Endothelial cell of hepatic sinusoid (primary cell): ENCODE data around the gene CFAP92.

Experiments
- in situ Hi-C: cut with HindIII; loops from 2 replicates; pipeline ENCODE4 v1.10.0; 2017; ENCODE audit warnings: low sequenced_read_pairs

Gene CFAP92

DNA sequence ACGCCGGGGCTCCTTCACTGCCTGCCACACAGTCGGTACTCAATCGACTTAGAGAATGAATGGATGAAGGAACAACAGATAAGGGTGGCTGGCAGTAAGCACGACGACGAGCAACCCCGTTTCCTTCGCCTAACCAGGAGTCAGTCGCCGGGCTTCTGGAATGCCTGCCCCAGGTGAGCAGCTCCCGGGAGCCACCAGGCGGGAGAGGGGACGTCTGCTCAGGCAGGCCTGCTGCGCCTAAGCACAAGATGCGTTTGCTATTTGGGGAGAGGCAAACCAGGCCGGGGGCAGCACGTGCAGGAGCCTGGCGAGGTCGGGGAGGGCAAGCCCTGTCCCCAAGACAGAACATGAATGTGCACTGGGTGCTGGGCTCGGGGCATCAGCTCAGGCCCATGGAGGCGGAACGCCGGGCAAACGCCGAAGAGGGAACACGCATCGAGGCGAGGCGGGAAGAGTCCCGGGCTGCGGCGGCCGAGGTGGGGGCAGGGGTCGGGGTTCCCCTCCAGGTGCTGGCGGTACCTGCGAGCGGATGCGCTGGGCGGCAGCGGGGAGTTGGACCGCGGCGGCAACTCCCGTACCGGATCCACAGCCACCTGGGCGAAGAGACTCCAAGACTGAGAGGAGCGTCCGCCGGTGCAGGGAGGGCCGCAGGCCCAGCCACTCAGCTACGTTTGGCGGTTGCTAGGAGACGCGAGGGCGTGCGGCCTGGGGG is at the start of gene CFAP92:
Gene CFAP92, minus strand, starts transcription at position 616 of the 712 bp plus-strand sequence. CDS start 772 bp downstream, outside the sequence.
- in situ Hi-C loops = loop anchor here (5.0 to 10.0 kb wide), 2 partner anchors 76 to 241 kb away; no protein-coding TSS in a partner anchor

DNA sequence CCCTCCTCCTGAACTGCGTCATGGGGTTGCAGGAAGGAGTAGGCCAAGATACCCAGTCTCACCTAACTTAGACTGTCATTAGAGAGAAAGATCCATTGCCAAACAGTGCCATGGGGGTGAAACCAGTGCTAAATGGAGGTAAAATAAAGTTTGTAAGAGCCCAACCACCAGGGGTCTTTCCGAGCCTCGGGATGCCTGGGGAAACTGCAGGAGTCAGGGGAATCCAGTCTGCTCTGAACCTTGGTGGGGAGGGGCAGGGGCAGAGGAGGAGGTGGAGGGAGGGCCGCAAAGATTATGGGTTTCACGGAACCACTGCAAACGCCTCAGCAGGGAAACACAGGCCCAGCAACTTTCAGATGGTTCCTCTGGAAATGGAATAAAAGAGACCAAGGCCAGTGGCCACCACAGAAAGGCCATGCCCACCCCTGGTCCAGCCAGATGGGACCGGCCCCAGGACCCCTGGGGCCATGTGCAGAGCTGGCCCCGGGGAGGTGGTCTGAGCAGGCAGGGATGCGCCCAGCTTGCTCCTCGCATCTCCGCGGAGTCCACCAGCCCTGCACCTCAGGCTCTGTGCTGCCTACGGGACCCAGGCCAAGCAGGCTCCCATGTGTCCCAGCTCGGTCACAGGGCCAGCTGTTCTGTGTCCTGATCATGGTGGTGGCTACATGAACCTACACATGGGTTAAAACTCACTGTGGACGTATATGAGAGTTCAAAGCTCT is 46.9 kb upstream of the CFAP92 start:
- in situ Hi-C loops = no loop called here

- in situ Hi-C loops = no loop called here
Observed at GRCh38 chr3:129040039-129040336, 46.1 kb upstream of the CFAP92 start.

DNA sequence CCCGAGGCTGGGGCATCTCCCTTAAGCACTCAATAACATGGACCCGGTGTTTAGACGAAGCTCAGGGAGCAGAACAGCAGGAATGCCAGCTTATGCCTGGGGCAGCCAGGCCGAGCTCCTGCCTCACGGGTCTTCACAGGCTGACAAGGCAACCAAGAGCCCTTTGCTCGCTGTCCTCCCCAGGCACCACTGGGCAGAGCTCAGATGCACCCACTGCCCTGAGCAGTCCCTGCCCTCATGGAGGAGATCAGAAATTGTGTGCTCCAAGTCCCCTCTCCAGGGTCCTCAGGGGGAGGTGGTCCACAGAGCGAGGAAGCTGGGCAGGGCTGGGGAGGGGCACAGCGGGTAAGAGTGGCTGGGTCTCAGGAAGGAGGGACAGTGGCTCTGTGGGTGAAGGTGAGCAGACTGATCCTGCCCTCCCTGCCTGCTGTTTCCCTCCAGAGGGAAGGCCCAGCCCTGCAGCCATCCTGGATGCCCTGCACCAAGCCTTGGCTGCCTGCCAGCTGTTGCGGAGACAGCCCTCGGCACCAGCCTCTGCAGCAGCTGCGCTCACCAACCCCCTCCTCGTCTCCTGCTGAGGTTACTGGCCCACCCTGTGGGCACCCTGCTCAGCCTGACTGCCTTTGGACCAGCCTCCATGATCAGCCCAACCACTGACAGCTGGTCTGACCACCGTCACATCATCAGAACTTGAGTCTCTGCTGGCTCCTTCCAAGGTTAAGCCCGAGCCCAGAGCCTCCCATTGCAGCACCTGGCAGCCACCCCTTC is 45.6 kb upstream of the CFAP92 start:
- in situ Hi-C loops = no loop called here

- in situ Hi-C loops = no loop called here
Observed at GRCh38 chr3:129038121-129038855, 44.4 kb upstream of the CFAP92 start.

DNA sequence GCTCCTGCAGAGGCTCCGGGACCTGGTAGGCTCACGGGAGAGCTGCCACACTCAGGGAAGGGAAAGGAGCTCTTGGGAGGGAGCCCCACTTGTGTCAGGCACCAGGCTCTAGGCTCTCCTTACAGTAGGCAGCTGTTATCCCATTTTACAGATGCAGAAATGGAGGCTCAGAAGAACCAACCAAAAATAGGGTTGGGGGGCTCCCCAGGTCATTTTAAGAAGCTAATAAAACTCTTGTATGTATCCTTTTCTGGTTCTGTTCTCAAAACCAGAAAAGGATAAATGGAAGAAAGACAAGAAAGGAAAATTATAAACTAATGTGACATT is 43.2 kb upstream of the CFAP92 start:
- in situ Hi-C loops = no loop called here

DNA sequence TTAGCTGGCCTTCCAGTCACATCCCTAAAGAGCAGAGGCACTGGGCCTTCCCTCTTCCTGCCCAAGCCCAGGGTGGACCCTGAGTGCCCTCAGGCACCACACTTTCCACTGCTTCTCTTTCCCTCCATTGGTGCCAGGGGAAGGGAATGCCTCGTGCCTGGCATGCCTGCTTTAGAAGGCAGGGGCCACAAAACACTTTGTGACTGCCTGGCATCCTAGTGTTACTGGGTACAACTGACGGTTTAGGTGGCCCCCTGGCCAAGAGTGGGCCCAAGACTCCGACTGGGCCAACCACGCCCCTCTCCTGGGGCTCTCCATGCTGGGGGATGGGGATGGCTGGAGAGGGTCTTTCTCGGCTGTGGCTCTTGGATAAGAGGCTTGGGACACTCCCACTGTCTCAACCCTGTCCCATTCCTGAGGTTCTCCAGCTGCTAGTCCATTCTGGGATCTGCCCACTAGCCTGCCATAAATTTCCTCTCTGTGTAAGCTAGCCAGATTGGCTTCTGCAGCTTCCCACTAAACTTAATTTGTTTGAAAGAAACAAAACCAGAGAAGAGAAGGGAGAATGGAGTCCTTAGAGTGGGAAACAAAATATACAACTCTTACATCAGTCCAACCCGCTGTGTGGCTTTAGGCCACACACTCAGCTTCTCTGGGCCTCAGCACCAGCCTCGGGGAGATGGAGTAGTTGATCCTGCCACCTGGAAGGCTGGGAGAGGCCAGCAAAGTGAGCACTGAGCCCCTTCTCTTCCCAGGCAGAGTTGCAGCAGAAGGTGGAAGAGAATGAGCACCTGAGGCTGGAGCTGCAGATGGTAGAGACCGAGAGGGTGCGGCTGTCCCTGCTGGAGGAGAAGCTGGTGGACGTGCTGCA is 42.6 kb upstream of the CFAP92 start:
- in situ Hi-C loops = no loop called here

- in situ Hi-C loops = no loop called here
Observed at GRCh38 chr3:129035360-129036221, 41.7 kb upstream of the CFAP92 start.

DNA sequence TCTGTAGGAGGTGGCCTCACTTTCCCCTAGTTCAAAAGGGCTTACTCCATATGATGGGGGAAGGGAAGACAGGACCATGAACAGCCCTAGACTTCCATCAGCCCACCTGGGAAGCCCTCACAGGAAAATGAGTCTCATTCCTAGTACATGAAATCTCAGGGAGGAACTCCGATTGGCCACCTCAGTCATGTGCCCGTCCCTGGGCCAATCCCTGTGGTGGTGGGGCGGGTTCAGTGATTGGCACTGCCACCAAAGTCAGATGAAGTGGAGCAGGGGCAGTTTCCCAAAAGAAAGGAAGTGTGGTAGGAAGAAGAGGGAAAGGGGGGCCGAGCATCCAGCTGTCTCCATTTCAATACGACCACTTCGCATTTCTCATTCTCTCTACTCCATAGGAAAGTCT is 40.8 kb upstream of the CFAP92 start:
- in situ Hi-C loops = no loop called here

DNA sequence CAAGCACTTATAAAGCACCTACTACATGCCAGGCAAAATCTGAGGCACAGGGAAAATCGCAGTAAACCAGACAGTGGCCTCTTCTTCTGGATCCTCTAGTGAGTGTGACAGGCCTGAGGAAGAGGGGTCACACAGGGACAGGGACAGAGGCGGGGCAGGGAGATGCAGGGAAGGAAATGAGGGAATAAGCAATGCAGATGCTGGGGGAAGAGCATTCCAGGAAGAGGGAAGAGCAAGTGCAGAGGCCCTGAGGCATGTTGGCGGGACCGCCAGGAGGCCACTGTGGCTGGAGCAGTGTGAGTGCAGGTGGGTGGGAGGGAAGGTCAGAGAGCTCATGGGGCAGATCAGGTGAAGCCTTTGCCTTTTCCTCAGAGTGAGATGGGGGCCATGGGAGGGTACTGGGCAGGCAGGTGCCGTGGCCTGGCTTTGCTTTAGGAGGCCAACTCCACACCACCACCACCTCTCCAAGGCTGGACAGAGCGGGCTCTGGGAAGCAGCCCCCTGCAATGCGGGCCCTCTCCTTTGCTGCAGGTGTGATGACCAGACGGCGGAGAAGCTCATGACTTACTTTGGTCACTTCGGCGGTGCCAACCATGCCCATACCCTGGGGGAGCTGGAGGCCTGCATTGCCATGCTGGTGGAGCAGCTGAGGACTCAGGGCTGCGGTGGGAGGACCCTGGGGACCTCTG is 39.9 kb upstream of the CFAP92 start:
- in situ Hi-C loops = no loop called here

DNA sequence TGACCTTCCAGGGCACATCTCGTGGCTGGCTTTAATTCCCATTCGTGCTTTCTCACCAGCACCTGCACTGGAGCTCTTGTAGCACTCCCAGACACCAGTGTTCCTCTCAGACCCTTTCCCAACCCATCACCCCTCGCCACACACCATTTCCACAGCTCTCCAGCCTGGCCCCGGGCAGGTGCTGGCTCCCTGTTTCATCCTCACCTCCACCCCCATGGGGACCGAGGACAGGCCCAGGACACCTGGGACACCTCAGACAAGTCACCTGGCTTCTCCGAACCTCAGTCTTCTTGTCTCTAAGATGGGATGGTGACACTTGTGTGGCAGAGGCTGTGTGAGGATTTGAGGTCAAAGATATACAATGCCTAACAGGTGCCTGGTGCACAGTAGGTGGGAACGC is 39.3 kb upstream of the CFAP92 start:
- in situ Hi-C loops = no loop called here

- in situ Hi-C loops = no loop called here
Observed at GRCh38 chr3:129032716-129033115, 38.8 kb upstream of the CFAP92 start.

DNA sequence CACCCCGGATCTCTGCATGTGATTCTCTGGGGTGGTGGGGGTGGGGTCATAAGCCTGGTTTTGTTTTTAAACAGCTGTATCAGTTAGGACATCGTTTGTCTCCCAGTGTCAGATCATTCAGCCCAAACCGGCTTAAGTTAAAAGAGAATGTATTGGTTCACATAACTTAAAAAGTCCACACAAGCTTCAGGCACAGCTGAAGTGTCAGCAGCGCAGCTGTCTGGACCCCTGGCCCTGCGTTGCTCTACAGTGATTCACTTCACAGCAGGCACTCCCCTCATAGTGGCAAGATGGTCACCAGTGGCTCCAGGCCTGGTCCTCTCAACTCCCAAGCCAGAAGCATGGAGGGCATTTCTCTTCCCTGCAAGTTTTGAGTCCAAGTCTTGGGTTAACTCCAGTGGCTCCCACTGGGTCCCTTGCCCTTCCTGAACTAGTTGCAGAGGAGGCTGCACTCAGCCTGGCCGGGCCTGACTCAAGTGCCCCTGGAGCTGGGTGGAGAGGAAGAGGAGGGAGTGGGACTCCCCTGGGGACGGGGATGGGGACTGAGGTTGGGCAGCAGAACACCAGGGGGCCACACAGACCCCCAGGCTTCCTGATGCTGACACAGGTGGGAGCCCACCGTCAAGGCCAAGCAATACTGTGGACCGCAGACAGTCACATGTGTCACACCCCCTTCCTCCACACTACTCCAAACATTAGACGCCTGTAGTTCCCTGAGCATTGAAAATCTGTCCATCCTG is 37.8 kb upstream of the CFAP92 start:
- in situ Hi-C loops = no loop called here

GRCh38 chr3:129030611-129031010 is 36.7 kb upstream of the CFAP92 start:
- in situ Hi-C loops = no loop called here

DNA sequence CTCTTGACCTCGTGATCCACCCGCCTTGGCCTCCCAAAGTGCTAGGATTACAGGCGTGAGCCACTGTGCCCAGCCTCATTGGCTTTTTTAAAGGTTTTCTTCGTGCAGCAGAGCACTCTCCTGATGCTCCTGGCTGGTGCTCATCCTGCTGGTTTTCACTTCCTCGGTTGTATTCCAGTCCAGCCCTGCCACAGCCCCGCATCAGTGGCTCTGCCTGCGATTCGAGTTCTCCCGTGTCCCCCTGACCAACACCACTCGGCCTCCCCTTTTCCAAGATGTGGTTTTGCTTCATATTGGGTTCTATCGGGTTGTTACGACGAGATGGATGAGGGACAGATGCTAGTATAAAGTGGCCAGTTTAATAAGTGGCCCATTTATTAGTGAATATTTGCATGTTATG is 35.0 kb upstream of the CFAP92 start:
- in situ Hi-C loops = no loop called here

DNA sequence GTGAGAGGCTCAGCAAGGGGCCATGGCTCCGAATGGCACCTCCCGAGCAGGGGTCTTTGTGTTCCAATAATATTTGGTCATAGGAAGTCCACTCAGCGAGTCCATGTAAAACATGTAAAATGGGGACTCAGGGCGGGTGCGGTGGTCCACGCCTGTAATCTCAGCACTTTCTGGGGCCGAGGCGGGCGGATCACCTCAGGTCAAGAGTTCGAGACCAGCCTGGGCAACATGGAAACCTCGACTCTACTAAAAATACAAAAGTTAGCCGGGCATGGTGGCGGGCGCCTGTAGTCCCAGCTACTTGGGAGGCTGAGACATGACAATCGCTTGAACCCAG is 33.6 kb upstream of the CFAP92 start:
- in situ Hi-C loops = no loop called here

DNA sequence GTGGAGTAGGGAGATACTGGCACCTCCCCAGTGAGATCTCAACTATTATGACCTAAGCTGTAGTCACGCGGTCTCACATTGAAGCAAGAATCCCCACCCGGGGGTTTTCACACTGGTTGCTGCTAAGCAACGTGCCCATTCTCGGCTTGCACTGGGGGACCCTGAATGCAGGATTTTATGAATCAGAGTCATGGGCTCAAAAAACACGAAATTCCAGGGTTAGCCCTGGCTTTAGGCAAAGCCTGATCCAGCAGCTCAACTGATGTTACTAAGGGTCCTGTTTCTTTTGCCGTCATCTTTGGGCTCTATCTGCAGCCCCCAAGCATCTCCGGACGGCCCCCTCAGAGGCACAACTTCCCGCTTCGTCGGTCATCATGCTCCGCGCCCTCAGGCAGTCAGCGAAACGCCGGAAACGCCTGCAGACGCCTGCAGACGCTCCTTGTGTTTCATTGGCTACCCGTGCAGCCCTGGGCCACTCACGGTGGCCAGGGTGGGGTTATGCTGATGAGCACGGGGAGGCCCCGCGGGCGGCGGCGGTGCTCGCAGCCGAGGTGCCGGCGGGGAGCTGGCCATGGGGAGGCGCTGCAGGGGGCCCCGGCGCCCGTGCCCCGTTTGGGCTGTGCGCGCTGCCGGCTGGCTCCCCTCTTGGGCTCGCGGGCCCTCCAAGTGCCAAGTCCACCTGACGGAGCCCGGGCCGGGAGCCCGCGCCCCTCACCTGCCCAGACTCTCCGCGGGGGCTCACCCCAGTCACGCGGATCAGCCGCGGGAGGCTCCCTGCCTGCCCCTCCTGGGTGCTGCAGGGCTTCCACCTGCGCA is 33.1 kb upstream of the CFAP92 start:
- in situ Hi-C loops = no loop called here
